IPS-15b (cell line): ENCODE data around the gene THBS1.

Source experiments
- H3K27me3 ChIP-seq: one replicate; pipeline ENCODE4 v1.6.1; 2013; ENCODE audit warnings: low read length; ENCODE audit not compliant: control insufficient read depth, insufficient read depth
- H3K36me3 ChIP-seq: one replicate; pipeline ENCODE4 v1.6.1; 2013; ENCODE audit warnings: low read length; ENCODE audit not compliant: control insufficient read depth, insufficient read depth
- H3K4me1 ChIP-seq: one replicate; pipeline ENCODE4 v1.6.1; 2013; ENCODE audit warnings: mild to moderate bottlenecking, low read length; ENCODE audit not compliant: control insufficient read depth, insufficient read depth
- H3K4me3 ChIP-seq: one replicate; pipeline ENCODE4 v1.5.1; 2013; ENCODE audit warnings: low read depth, low read length
- H3K9ac ChIP-seq: one replicate; pipeline ENCODE4 v1.6.1; 2013; ENCODE audit warnings: low read depth, mild to moderate bottlenecking, low read length
- H3K9me3 ChIP-seq: one replicate; pipeline ENCODE4 v1.6.1; 2013; ENCODE audit warnings: mild to moderate bottlenecking, low read length; ENCODE audit not compliant: control insufficient read depth, insufficient read depth

Gene THBS1

GRCh38 chr15:39592500-39592899 lies 11.6 kb downstream of the THBS1 start:
- peaks cover 55% of the 10 kb centered on the region for H3K36me3 ChIP-seq
- H3K9me3 ChIP-seq = no peaks in the 10 kb centered on the region
- H3K27me3 ChIP-seq = no peaks in the 10 kb centered on the region
- H3K9ac ChIP-seq = no peak overlapping the region
- no peak overlapping the region for H3K4me3 ChIP-seq
- H3K4me1 ChIP-seq = no peaks in the 10 kb centered on the region

GRCh38 chr15:39593071-39593655 lies 12.3 kb downstream of the THBS1 start:
- H3K27me3 ChIP-seq = no peaks in the 10 kb centered on the region
- H3K9ac ChIP-seq = no peak overlapping the region
- H3K9me3 ChIP-seq = no peaks in the 10 kb centered on the region
- H3K4me1 ChIP-seq = no peaks in the 10 kb centered on the region
- H3K36me3 ChIP-seq = peaks cover 50% of the 10 kb centered on the region
- no peak overlapping the region for H3K4me3 ChIP-seq

- H3K4me3 ChIP-seq = no peak overlapping the region
These were observed 13.0 kb downstream of the THBS1 start for GRCh38 chr15:39593656-39594445.

GRCh38 chr15:39594446-39595337 lies 13.8 kb downstream of the THBS1 start:
- Histone ChIP-seq H3K36me3 (peaks cover 36% of the 10 kb centered on the region), H3K4me1 (no peaks in the 10 kb centered on the region), H3K9ac (no peak overlapping the region), H3K9me3 (no peaks in the 10 kb centered on the region), H3K27me3 (no peaks in the 10 kb centered on the region), H3K4me3 (no peak overlapping the region)

More at GRCh38 chr15:39593656-39594445, 13.0 kb downstream of the THBS1 start:
- Histone ChIP-seq H3K36me3 (peaks cover 43% of the 10 kb centered on the region), H3K4me1 (no peaks in the 10 kb centered on the region), H3K9me3 (no peaks in the 10 kb centered on the region), H3K27me3 (no peaks in the 10 kb centered on the region), H3K9ac (no peak overlapping the region)

GRCh38 chr15:39595338-39596221 lies 14.7 kb downstream of the THBS1 start:
- Histone ChIP-seq H3K9me3 (no peaks in the 10 kb centered on the region), H3K36me3 (peaks cover 35% of the 10 kb centered on the region), H3K9ac (no peak overlapping the region), H3K4me1 (no peaks in the 10 kb centered on the region), H3K27me3 (no peaks in the 10 kb centered on the region), H3K4me3 (no peak overlapping the region)

GRCh38 chr15:39596358-39597051 lies 15.6 kb downstream of the THBS1 start:
- peaks cover 26% of the 10 kb centered on the region for H3K36me3 ChIP-seq
- H3K27me3 ChIP-seq = no peaks in the 10 kb centered on the region
- H3K9me3 ChIP-seq = no peaks in the 10 kb centered on the region
- no peak overlapping the region for H3K4me3 ChIP-seq
- H3K9ac ChIP-seq = no peak overlapping the region
- no peaks in the 10 kb centered on the region for H3K4me1 ChIP-seq

- Histone ChIP-seq H3K27me3 (no peaks in the 10 kb centered on the region), H3K9ac (no peak overlapping the region)
These were observed 16.5 kb downstream of the THBS1 start for GRCh38 chr15:39597336-39597735.

GRCh38 chr15:39597751-39598185 lies 16.9 kb downstream of the THBS1 start:
- no peak overlapping the region for H3K4me3 ChIP-seq
- H3K36me3 ChIP-seq = peaks cover 20% of the 10 kb centered on the region
- no peaks in the 10 kb centered on the region for H3K4me1 ChIP-seq
- H3K27me3 ChIP-seq = no peaks in the 10 kb centered on the region
- no peak overlapping the region for H3K9ac ChIP-seq
- H3K9me3 ChIP-seq = no peaks in the 10 kb centered on the region

More at GRCh38 chr15:39597336-39597735, 16.5 kb downstream of the THBS1 start:
- Histone ChIP-seq H3K36me3 (peaks cover 24% of the 10 kb centered on the region), H3K9me3 (no peaks in the 10 kb centered on the region), H3K4me3 (no peak overlapping the region), H3K4me1 (no peaks in the 10 kb centered on the region)

GRCh38 chr15:39598186-39598850 lies 17.4 kb downstream of the THBS1 start:
- H3K4me1 ChIP-seq = no peaks in the 10 kb centered on the region
- no peak overlapping the region for H3K4me3 ChIP-seq
- no peaks in the 10 kb centered on the region for H3K27me3 ChIP-seq
- H3K9ac ChIP-seq = no peak overlapping the region
- peaks cover 15% of the 10 kb centered on the region for H3K36me3 ChIP-seq
- no peaks in the 10 kb centered on the region for H3K9me3 ChIP-seq
